Heart right ventricle (tissue), 16 donors: ENCODE data around the gene CD28. TPM values are rescaled to one million over a fixed set of nuclear protein-coding genes. Genes with fewer than 3 reads are reported as not detected.

Source experiments
- ATAC-seq, 8 donors: fragments of 200-7000 bp; cut with Tn5 transposase; one replicate each; pipeline ENCODE4 v1.9.1; 2020; ENCODE audit warnings: mild to moderate bottlenecking in 8 of 8, moderate library complexity in 8 of 8, moderate number of reproducible peaks in 1 of 8
- DNase-seq, 2 donors: peaks; one replicate each; pipeline ENCODE4 v3.0.0-alpha.2; 2020
- H3K27ac ChIP-seq, 10 donors: fragments of 200-600 bp; sonication (generic) in 2 of 10; one replicate each; pipeline versions ENCODE4 v1.5.0 to v1.8.0; 2020 to 2022; ENCODE audit warnings: mild to moderate bottlenecking in 3 of 10
- H3K27me3 ChIP-seq, 7 donors: fragments of 200-600 bp; one replicate each; pipeline ENCODE4 v1.8.0; 2021 to 2022; ENCODE audit warnings: mild to moderate bottlenecking in 2 of 7
- H3K36me3 ChIP-seq, 9 donors: fragments of 200-600 bp; sonication (generic) in 1 of 9; one replicate each; pipeline versions ENCODE4 v1.5.0 to v1.8.0; 2020 to 2022; ENCODE audit warnings: mild to moderate bottlenecking in 2 of 9
- H3K4me1 ChIP-seq, 9 donors: fragments of 200-600 bp; sonication (generic) in 1 of 9; one replicate each; pipeline versions ENCODE4 v1.5.0 to v1.8.0; 2020 to 2022; ENCODE audit warnings: mild to moderate bottlenecking in 4 of 9
- H3K4me3 ChIP-seq, 10 donors: fragments of 200-600 bp; sonication (generic) in 2 of 10; one replicate each; pipeline versions ENCODE4 v1.5.0 to v1.8.0; 2020 to 2022; ENCODE audit warnings: mild to moderate bottlenecking in 7 of 10, moderate library complexity in 2 of 10
- H3K9me3 ChIP-seq, 11 donors: fragments of 200-600 bp in 10 of 11; sonication (generic) in 2 of 11; one replicate each; pipeline versions ENCODE4 v1.5.0 to v1.8.0; 2013 to 2022; ENCODE audit warnings: mild to moderate bottlenecking in 2 of 11, control low read depth in 1 of 11, moderate library complexity in 1 of 11
- CTCF ChIP-seq, 9 donors: fragments of 200-600 bp; sonication (generic) in 2 of 9; IDR thresholded peaks; one replicate each; pipeline versions ENCODE4 v1.5.0 to v1.8.0; 2021 to 2022; ENCODE audit warnings: antibody characterized with exemption in 9 of 9, mild to moderate bottlenecking in 5 of 9, moderate library complexity in 1 of 9
- WGBS, 2 donors: extraction: QIAGEN DNeasy Blood & Tissue Kit; methylation state at CpG; one replicate each; pipeline ENCODE4 v1.1.7; 2013; ENCODE audit warnings: inconsistent platforms in 1 of 2; 5-methylcytosine and 5-hydroxymethylcytosine counted together
- intact Hi-C, 10 donors: fragments of 100-400 bp; cut with DNase I; formaldehyde crosslinking; loops; one replicate each; pipeline versions ENCODE4 v1.11.1 to v1.14.2; 2022
- polyA plus RNA-seq, 2 donors: library from polyadenylated mRNA; stranded (reverse); fragments of 200-250 nt; gene quantifications; one replicate each; pipeline ENCODE4 v1.2.3, GENCODE V29; 2013
- total RNA-seq, 10 donors: library from RNA; stranded (reverse); fragmentation: NEBNext Ultra II Directional in 3 of 10; extraction: Animal tissue kit (Norgen Biotek cat#: 25700) in 3 of 10; gene quantifications; one replicate each; pipeline versions ENCODE4 v1.2.1 to v1.2.4, GENCODE V29; 2021 to 2023
- donor health status: Arrhythmogenic right ventricular cardiomyopathy.
- donor health status: ischemic (EF 13 %, LVEDD 7.1; RV severe dilation, severe dysfunction).
- donor health status: healthy with polysubstance abuse.
- donor health status: DM: no; HTN: yes; CAD: no.
- donor health status: DM: no; HTN: no; CAD: no.
- donor health status: ischemic (EF 25% LVEDD 6.9; RV normal size, moderate dysfunction).
- donor health status: ischemic (EF 25% LVEDD 5.7; RV mildly dilated, moderate dysfunction).
- donor health status: healthy.
- donor health status: DM: yes; HTN: yes; CAD: no.
- donor health status: Ischemic cardiomyopathy.
- donor health status: ischemic (EF 35%, LVEDD 5.7; RV mildly dilated, moderate dysfunction).
- donor health status: nonischemic (EF 11% LVEDD 7.7; RV severe dilation, severe dysfunction).
- donor health status: DM: yes; HTN: yes; CAD: no.
- donor health status: PGD.
- donor health status: ischemic (EF 29% LVEDD 5.4; RV normal size, mild dysfunction).
- donor health status: nonischemic (EF 23%, LVEDD 6.1; RV moderate dilation, normal function).

CD28 gene
- total and polyA plus RNA-seq, 12 donors, result 0.10 to 5.3 (median 0.69) TPM

- intact Hi-C loops, result no loop called here
- H3K4me1 ChIP-seq, result peaks cover 0 to 9% (median 0%) of the 10 kb centered on the region in 9 donors
- TF ChIP-seq CTCF (IDR thresholded peaks at IDR 0.05), result no peak
- no peak for ATAC-seq
- 94 to 100% methylated on average over 1 of the region's 1 CpG for WGBS, 2 donors
- H3K27me3 ChIP-seq, result no peaks in the 10 kb centered on the region
- H3K9me3 ChIP-seq, result peaks cover 0 to 19% (median 7%) of the 10 kb centered on the region in 11 donors
- no peak overlapping the region for H3K4me3 ChIP-seq
- DNase-seq, result no peak
- H3K36me3 ChIP-seq, result no peaks in the 10 kb centered on the region
- H3K27ac ChIP-seq, result no peak overlapping the region
Measured at GRCh38 chr2:203761121-203761520, 54.7 kb downstream of the CD28 start.

GRCh38 chr2:203763241-203763937 lies 57.0 kb downstream of the CD28 start:
- Histone ChIP-seq H3K27ac (no peak overlapping the region), H3K4me3 (no peak overlapping the region), H3K4me1 (peaks cover 0 to 9% (median 0%) of the 10 kb centered on the region in 9 donors), H3K27me3 (no peaks in the 10 kb centered on the region), H3K36me3 (no peaks in the 10 kb centered on the region), H3K9me3 (no peaks in the 10 kb centered on the region)
- ATAC-seq (peak in 2 of 8 donors; percentile 20 to 42), DNase-seq (no peak)
- WGBS, 2 donors, result 90 to 98% methylated on average over 1 of the region's 1 CpG
- intact Hi-C loops, result no loop called here
- TF ChIP-seq CTCF (IDR thresholded peaks at IDR 0.05), result no peak

- DNase-seq, result no peak
- intact Hi-C loops, result no loop called here
- Histone ChIP-seq H3K27ac (no peak overlapping the region), H3K4me1 (peaks cover 0 to 9% (median 0%) of the 10 kb centered on the region in 9 donors), H3K27me3 (no peaks in the 10 kb centered on the region), H3K4me3 (no peak overlapping the region), H3K36me3 (no peaks in the 10 kb centered on the region), H3K9me3 (no peaks in the 10 kb centered on the region)
- no peak for TF ChIP-seq CTCF (IDR thresholded peaks at IDR 0.05)
- WGBS, 2 donors, result 81 to 91% methylated on average over 10 of the region's 10 CpGs
- ATAC-seq, result no peak
Measured at GRCh38 chr2:203763938-203764664, 57.7 kb downstream of the CD28 start.

GRCh38 chr2:203772456-203773165 lies 66.2 kb downstream of the CD28 start:
- no peaks in the 10 kb centered on the region for H3K27me3 ChIP-seq
- no peaks in the 10 kb centered on the region for H3K9me3 ChIP-seq
- intact Hi-C loops, result no loop called here
- no peaks in the 10 kb centered on the region for H3K36me3 ChIP-seq
- no peak for ATAC-seq
- WGBS, 2 donors, result 93 to 94% methylated on average over 4 of the region's 4 CpGs
- no peak overlapping the region for H3K27ac ChIP-seq
- no peak overlapping the region for H3K4me3 ChIP-seq
- DNase-seq, result no peak
- H3K4me1 ChIP-seq, result no peaks in the 10 kb centered on the region
- no peak for TF ChIP-seq CTCF (IDR thresholded peaks at IDR 0.05)
